ENCODE measurements around the gene DLG2.
"Not testable (repeated sequence)": the region's sequence is repeated elsewhere in the genome, so short reads cannot be mapped to it uniquely, and the experiment has no call there.

The DLG2 gene

GRCh38 chr11:85643191-85643614 lies 16.1 kb upstream of the DLG2 start:
- DNase-seq (ENCODE audit: low read depth in 3 of 3) = no peak

DNA sequence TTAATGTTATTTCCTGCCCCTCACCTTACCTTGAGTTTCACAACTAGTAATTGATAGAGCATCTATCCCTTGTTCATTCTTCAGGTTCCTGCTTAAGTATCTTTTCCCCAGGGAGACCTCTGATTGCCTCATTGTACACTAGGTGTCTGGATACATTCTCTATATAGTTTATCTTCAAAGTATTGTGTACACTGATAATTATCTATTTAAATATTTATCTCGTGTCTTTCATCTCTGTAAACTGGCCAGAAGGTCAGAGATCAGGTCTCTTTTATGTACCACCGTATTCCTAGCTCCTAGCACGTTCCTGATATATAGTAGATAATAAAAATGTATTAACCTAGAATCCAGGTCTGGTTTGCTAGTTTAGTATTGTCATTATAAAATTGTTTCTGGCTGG lies 7.6 kb upstream of the DLG2 start:
- no peak for DNase-seq (ENCODE audit: low read depth in 3 of 3)

DNA sequence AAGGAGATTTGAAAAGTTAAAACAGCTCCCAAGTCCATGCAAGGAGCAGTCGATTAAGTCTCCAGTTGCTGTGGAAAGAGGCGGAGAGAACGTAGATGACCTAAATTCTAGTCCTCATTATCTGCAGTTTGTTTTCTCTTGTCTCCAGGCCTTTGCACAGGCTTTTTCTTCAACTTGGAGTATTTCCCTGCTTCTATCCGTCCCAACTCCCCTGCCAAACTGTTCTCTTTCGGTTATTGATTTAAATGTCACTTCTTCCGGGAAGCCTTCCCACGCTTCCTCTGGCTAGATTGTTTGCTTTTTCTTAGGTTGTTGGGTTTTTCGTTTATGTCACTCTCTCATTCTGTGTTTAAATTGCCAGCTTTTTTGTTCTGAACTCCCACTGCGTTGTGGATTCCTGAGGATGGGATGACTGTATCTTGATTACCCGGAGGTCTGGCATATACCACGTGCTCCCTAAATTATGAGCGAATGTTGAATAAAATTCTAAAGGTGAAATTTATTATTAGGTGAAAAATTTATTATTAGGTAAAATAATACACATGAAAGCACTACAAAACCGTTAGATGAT lies 1.7 kb upstream of the DLG2 start:
- peak in 2 of 3 experiments; percentile 21 to 44 for DNase-seq (ENCODE audit: low read depth in 3 of 3)

- DNase-seq (ENCODE audit: low read depth in 3 of 3) = peak; percentile 88 to 93 (median 93)
Measured at GRCh38 chr11:85627998-85628770, 1.0 kb upstream of the DLG2 start, which contains the start of gene TMEM126B. Gene TMEM126B, plus strand, starts transcription at chr11:85628593. Its CDS starts 15 bp downstream, at chr11:85628608.

- DNase-seq (ENCODE audit: low read depth in 3 of 3) = no peak
Measured at GRCh38 chr11:85626496-85626895, 648 bp downstream of the DLG2 start.

- DNase-seq (ENCODE audit: low read depth in 3 of 3) = no peak
Measured at GRCh38 chr11:85620256-85620655, 6.9 kb downstream of the DLG2 start.

DNA sequence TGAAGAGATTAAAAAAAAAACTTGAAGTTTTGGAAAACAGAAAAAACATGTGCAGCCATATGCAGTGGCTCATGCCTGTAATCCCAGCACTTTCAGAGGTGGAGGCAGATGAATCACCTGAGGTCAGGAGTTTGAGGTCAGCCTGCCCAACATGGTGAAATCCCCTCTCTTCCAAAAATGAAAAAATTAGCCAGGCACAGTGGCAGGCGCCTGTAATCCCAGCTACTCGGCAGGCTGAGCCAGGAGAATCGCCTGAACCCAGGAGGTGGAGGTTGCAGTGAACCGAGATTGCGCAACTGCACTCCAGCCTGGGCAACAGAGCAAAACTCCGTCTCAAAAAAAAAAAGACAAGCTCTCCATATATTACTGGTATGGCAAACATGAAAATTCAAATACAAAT lies 7.6 kb downstream of the DLG2 start:
- no peak for DNase-seq (ENCODE audit: low read depth in 3 of 3)

DNA sequence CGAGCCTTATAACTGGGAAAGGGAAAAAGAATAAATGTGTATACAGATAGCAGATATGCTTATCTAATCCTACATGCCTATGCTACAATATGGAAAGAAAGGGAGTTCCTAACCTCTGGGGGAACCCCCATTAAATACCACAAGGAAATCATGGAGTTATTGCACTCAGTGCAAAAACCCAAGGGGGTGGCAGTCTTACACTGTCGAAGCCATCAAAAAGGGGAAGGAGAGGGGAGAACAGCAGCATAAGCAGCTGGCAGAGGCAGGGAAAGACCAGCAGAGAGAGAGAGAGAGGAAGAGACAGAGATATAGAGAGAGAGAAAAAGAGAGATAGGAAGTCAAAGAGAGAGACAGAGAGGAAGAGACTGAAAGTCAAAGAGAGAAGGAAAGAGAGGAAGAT lies 15.5 kb downstream of the DLG2 start:
- not testable (repeated sequence) for DNase-seq (ENCODE audit: low read depth in 3 of 3)

- DNase-seq (ENCODE audit: low read depth in 3 of 3) = not testable (repeated sequence)
Measured at GRCh38 chr11:85609286-85609685, 17.9 kb downstream of the DLG2 start.

DNA sequence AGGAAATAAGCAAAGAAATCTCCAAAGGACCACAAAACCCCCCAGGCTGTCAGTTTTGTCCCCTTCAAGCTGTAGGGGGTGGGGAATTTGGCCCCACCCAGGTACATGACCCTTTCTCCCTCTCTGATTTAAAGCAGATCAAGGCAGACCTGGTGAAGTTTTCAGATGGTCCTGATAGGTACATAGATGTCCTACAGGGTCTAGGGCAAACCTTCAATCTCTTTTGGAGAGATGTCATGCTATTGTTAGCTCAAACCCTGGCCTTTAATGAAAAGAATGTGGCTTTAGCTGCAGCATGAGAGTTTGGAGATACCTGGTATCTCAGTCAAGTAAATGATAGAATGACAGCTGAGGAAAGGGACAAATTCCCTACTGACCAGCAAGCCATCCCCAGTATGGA lies 18.5 kb downstream of the DLG2 start:
- DNase-seq (ENCODE audit: low read depth in 3 of 3) = not testable (repeated sequence)

DNA sequence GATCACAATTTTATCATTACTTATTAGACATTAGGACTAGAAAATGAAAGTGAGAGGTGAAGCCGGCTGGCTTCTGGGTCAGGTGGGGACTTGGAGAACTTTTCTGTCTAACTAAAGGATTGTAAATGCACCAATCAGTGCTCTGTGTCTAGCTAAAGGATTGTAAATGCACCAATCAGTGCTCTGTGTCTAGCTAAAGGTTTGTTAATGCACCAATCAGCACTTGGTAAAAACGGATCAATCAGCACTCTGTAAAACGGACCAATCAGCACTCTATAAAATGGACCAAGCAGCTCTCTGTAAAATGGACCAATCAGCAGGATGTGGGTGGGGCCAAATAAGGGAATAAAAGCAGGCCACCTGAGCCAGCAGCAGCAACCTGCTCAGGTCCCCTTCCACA lies 20.9 kb downstream of the DLG2 start:
- DNase-seq (ENCODE audit: low read depth in 3 of 3) = not testable (repeated sequence)

DNA sequence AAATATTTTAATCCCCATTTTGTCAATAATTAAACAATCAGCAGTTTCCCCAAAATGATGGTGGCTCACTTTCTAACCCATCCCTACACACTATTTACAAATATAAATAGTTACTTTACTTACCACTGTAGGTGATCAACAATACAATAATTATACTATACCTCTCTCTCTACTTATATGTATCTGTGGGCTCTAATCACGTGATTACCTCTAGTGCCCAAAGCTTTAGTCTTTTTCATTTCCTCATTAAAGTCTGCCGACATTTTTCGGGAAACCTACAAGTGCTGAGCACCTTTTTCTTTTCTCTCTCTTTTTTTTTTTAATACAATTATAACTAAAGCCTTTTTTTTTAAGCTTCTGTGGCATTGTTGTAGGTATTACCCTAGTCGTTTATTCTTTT lies 23.9 kb downstream of the DLG2 start:
- DNase-seq (ENCODE audit: low read depth in 3 of 3) = no peak

- DNase-seq (ENCODE audit: low read depth in 3 of 3) = no peak
Measured at GRCh38 chr11:85602526-85603213, 24.5 kb downstream of the DLG2 start.

GRCh38 chr11:85599083-85599482 lies 28.1 kb downstream of the DLG2 start:
- DNase-seq (ENCODE audit: low read depth in 3 of 3) = no peak

- no peak for DNase-seq (ENCODE audit: low read depth in 3 of 3)
Measured at GRCh38 chr11:85596886-85597285, 30.3 kb downstream of the DLG2 start.

GRCh38 chr11:85595285-85595884 lies 31.8 kb downstream of the DLG2 start:
- no peak for DNase-seq (ENCODE audit: low read depth in 3 of 3)

GRCh38 chr11:85590848-85591483 lies 36.2 kb downstream of the DLG2 start:
- DNase-seq (ENCODE audit: low read depth in 3 of 3) = no peak

GRCh38 chr11:85589373-85589772 lies 37.8 kb downstream of the DLG2 start:
- DNase-seq (ENCODE audit: low read depth in 3 of 3) = no peak

- DNase-seq (ENCODE audit: low read depth in 3 of 3) = no peak
Measured at GRCh38 chr11:85582111-85582510, 45.0 kb downstream of the DLG2 start.

DNA sequence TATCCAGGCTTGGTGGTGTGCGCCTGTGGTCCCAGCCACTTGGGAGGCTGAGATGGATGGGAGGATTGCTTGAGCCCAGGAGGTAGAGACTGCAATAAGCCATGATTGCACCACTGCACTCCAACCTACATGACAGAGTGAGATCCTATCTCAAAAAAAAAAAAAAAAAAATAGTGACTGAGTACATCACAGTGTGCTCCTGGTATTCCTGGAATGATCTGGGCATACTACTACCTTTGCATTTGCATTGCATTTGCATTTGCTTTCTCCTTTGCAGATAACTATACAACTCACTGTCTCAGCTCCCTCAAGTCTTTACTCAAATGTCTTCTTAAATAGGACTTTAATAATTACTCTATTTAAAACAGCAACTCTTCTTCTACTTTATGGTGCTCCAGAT lies 51.8 kb downstream of the DLG2 start:
- no peak for DNase-seq (ENCODE audit: low read depth in 3 of 3)

DNA sequence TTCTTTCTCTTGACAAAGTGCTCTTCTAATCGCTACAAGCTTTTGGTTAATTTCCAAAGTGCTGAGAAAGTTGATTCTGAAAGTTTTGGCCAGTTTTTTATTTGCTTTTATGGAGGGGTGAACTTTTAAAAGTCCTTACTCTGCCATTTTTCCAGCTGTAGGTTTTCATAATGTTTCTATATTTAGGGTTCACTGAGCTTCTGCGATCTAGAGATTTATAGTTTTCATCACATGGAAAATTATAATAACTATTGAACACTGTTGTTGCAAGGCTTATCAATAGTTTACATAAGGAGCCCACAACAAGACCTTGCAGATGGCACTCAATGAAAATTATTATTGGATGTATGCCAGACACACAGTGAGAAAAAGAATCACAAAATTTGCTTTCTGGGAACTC lies 55.1 kb downstream of the DLG2 start:
- no peak for DNase-seq (ENCODE audit: low read depth in 3 of 3)

DNA sequence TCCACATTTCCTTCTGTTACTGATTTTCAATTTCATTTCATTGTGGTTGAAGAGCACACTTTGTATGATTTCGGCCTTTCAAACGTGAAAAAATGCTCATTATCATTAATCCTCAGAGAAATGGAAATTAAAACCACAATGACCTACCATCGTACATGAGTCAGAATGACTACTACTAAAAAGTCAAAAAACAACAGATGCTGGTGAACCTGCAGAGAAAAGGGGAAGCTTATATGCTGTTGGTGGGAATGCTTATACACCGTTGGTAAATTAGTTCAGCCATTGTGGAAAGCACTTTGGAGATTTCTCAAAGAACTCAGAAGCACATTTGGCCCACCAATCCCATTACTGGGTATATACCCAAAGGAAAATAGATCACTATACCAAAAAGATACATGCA lies 57.6 kb downstream of the DLG2 start:
- DNase-seq (ENCODE audit: low read depth in 3 of 3) = no peak
